CD14-positive monocyte (primary cell): ENCODE results near the gene BCL10. TPM values are rescaled to one million over a fixed set of nuclear protein-coding genes. Genes with fewer than 3 reads are reported as not detected.

ENCODE experiments used
- DNase-seq, 3 donors: peaks; one replicate each; pipeline ENCODE4 v3.0.0-alpha.2; 2011 to 2022
- H2AFZ ChIP-seq: 2 replicates; pipeline ENCODE4 v1.6.0; 2012; ENCODE audit warnings: mild to moderate bottlenecking, low read depth, low read length, inconsistent platforms; ENCODE audit not compliant: insufficient read depth, poor library complexity, severe bottlenecking
- H3K27ac ChIP-seq, 2 donors: 1 replicate in 1 of 2; 2 replicates in 1 of 2; pipeline ENCODE4 v1.5.1; 2012 to 2013; ENCODE audit warnings: low read length in 2 of 2, control low read depth in 1 of 2, inconsistent platforms in 1 of 2, low read depth in 1 of 2, mild to moderate bottlenecking in 1 of 2
- H3K27me3 ChIP-seq, 2 donors: one replicate each; pipeline versions ENCODE4 v1.6.0 to v1.6.1; 2011 to 2013; ENCODE audit warnings: low read length in 2 of 2; ENCODE audit not compliant: control insufficient read depth in 2 of 2, insufficient read depth in 2 of 2
- H3K36me3 ChIP-seq, 2 donors: replicated peaks in 1 of 2; 1 replicate in 1 of 2; 2 replicates in 1 of 2; pipeline versions ENCODE4 v1.5.1 to v1.6.1; 2012 to 2013; ENCODE audit warnings: low read length in 2 of 2, control low read depth in 1 of 2, inconsistent platforms in 1 of 2, mild to moderate bottlenecking in 1 of 2; ENCODE audit not compliant: insufficient read depth in 2 of 2, control insufficient read depth in 1 of 2
- H3K4me1 ChIP-seq, 2 donors: 1 replicate in 1 of 2; 2 replicates in 1 of 2; pipeline versions ENCODE4 v1.5.1 to v1.6.1; 2012 to 2013; ENCODE audit warnings: low read length in 2 of 2, control low read depth in 1 of 2, inconsistent platforms in 1 of 2, mild to moderate bottlenecking in 1 of 2, moderate library complexity in 1 of 2; ENCODE audit not compliant: insufficient read depth in 2 of 2, control insufficient read depth in 1 of 2
- H3K4me2 ChIP-seq: replicated peaks from 2 replicates; pipeline ENCODE3; 2012; ENCODE audit warnings: low read length, moderate library complexity, mild to moderate bottlenecking; ENCODE audit not compliant: poor library complexity, severe bottlenecking; ENCODE audit errors: extremely low read depth
- H3K4me3 ChIP-seq, 3 experiments: fragments of 200-600 bp in 1 of 3; sonication (generic) in 1 of 3; replicated peaks in 1 of 3; 1 replicate in 2 of 3; 2 replicates in 1 of 3; pipeline ENCODE4 v1.5.1; 2011 to 2013; ENCODE audit warnings: low read length in 3 of 3, mild to moderate bottlenecking in 3 of 3, control low read depth in 2 of 3, low read depth in 2 of 3, inconsistent platforms in 1 of 3, moderate library complexity in 1 of 3
- H3K79me2 ChIP-seq: 2 replicates; pipeline ENCODE4 v1.6.0; 2012; ENCODE audit warnings: mild to moderate bottlenecking, control low read depth, inconsistent platforms, low read length, moderate library complexity; ENCODE audit not compliant: insufficient read depth
- H3K9ac ChIP-seq: 2 replicates; pipeline ENCODE4 v1.6.0; 2017; ENCODE audit warnings: low read length, mild to moderate bottlenecking; ENCODE audit not compliant: insufficient read depth, poor library complexity, severe bottlenecking
- H3K9me3 ChIP-seq, 2 donors: replicated peaks in 1 of 2; 1 replicate in 1 of 2; 2 replicates in 1 of 2; pipeline versions ENCODE4 v1.5.1 to v1.6.1; 2012 to 2013; ENCODE audit warnings: low read length in 2 of 2, control low read depth in 1 of 2; ENCODE audit not compliant: control insufficient read depth in 1 of 2, insufficient read depth in 1 of 2
- H4K20me1 ChIP-seq: 2 replicates; pipeline ENCODE4 v1.6.0; 2012; ENCODE audit warnings: mild to moderate bottlenecking, low read length, control low read depth, moderate library complexity; ENCODE audit not compliant: insufficient read depth
- H3K27ac Mint-ChIP-seq, 7 donors: one replicate each; pipeline ENCODE4 v1.8.0; 2020; ENCODE audit warnings: mild to moderate bottlenecking in 7 of 7, mixed read lengths in 7 of 7, moderate library complexity in 6 of 7, inconsistent platforms in 2 of 7
- H3K27me3 Mint-ChIP-seq, 3 donors: one replicate each; pipeline ENCODE4 v1.8.0; 2021 to 2022; ENCODE audit warnings: low read depth in 3 of 3, mild to moderate bottlenecking in 3 of 3, mixed read lengths in 3 of 3, moderate library complexity in 3 of 3, inconsistent platforms in 1 of 3
- H3K36me3 Mint-ChIP-seq, 2 donors: one replicate each; pipeline ENCODE4 v1.8.0; 2020; ENCODE audit warnings: mixed read lengths in 2 of 2, inconsistent platforms in 1 of 2, mild to moderate bottlenecking in 1 of 2
- H3K4me1 Mint-ChIP-seq: one replicate; pipeline ENCODE4 v1.8.0; 2020; ENCODE audit warnings: mild to moderate bottlenecking, mixed read lengths
- H3K4me3 Mint-ChIP-seq, 2 donors: one replicate each; pipeline ENCODE4 v1.8.0; 2020; ENCODE audit warnings: mild to moderate bottlenecking in 2 of 2, mixed read lengths in 2 of 2, moderate library complexity in 1 of 2
- H3K9me3 Mint-ChIP-seq, 7 donors: one replicate each; pipeline ENCODE4 v1.8.0; 2020 to 2022; ENCODE audit warnings: mixed read lengths in 7 of 7, mild to moderate bottlenecking in 6 of 7, moderate library complexity in 6 of 7, inconsistent platforms in 2 of 7
- CTCF ChIP-seq: fragments of 200-600 bp; IDR thresholded peaks from one replicate; pipeline ENCODE4 v1.8.0; 2022; ENCODE audit warnings: antibody characterized with exemption, mild to moderate bottlenecking
- WGBS: methylation state at CpG from one replicate; pipeline ENCODE4 v1.1.5; 2013; ENCODE audit warnings: missing lambda C conversion rate; ENCODE audit not compliant: insufficient coverage; 5-methylcytosine and 5-hydroxymethylcytosine counted together
- intact Hi-C, 2 donors: fragments of 100-400 bp; cut with micrococcal nuclease; formaldehyde crosslinking; loops; one replicate each; pipeline versions ENCODE4 v1.15.0 to v1.15.1; 2023
- polyA plus RNA-seq, 3 donors: library from polyadenylated mRNA; depleted of rRNA in 1 of 3; unstranded in 2 of 3; stranded (reverse) in 1 of 3; fragments of 300-500 nt in 2 of 3; fragments of >200 nt in 1 of 3; fragmentation: Illumina TruSeq in 2 of 3; gene quantifications; 1 replicate in 2 of 3; 2 replicates in 1 of 3; pipeline ENCODE4 v1.2.3, GENCODE V29; 2012 to 2021

Gene BCL10
- polyA plus RNA-seq, 3 donors, result 22.7 to 27.9 (median 26.9) TPM

- Mint-ChIP-seq H3K4me1 (no peaks in the 10 kb centered on the region), H3K27me3 (peaks cover 0 to 5% (median 2%) of the 10 kb centered on the region in 3 donors), H3K27ac (no peak overlapping the region), H3K36me3 (no peaks in the 10 kb centered on the region), H3K9me3 (peaks cover 0 to 2% (median 0%) of the 10 kb centered on the region in 7 donors), H3K4me3 (no peak overlapping the region)
- no peaks in the 10 kb centered on the region for H4K20me1 ChIP-seq
- TF ChIP-seq CTCF, result no peak
- no peaks in the 10 kb centered on the region for H3K9me3 ChIP-seq
- intact Hi-C loops, result no loop called here
- H3K36me3 ChIP-seq, result no peaks in the 10 kb centered on the region
- no peaks in the 10 kb centered on the region for H3K79me2 ChIP-seq
- no peak for DNase-seq
- H2AFZ ChIP-seq, result no peak overlapping the region
- H3K27ac ChIP-seq, result no peak overlapping the region
- H3K9ac ChIP-seq, result no peak overlapping the region
- H3K4me2 ChIP-seq, result no peak overlapping the region
- no peak overlapping the region for H3K4me3 ChIP-seq
- H3K27me3 ChIP-seq, result no peaks in the 10 kb centered on the region
- no peaks in the 10 kb centered on the region for H3K4me1 ChIP-seq
These were observed 52.1 kb downstream of the BCL10 start for GRCh38 chr1:85224295-85224694.

- Histone ChIP-seq H4K20me1 (no peaks in the 10 kb centered on the region), H3K4me1 (no peaks in the 10 kb centered on the region), H2AFZ (no peak overlapping the region), H3K9me3 (no peaks in the 10 kb centered on the region), H3K27ac (no peak overlapping the region), H3K36me3 (no peaks in the 10 kb centered on the region), H3K79me2 (no peaks in the 10 kb centered on the region), H3K9ac (no peak overlapping the region), H3K4me2 (no peak overlapping the region), H3K4me3 (no peak overlapping the region), H3K27me3 (no peaks in the 10 kb centered on the region)
- Mint-ChIP-seq H3K9me3 (peaks cover 0 to 2% (median 0%) of the 10 kb centered on the region in 7 donors), H3K27ac (no peak overlapping the region), H3K4me3 (no peak overlapping the region), H3K36me3 (no peaks in the 10 kb centered on the region), H3K27me3 (peaks cover 2 to 6% (median 3%) of the 10 kb centered on the region in 3 donors), H3K4me1 (no peaks in the 10 kb centered on the region)
- intact Hi-C loops, result no loop called here
- DNase-seq, result no peak
- 39% methylated on average over 3 of the region's 5 CpGs for WGBS
- no peak for TF ChIP-seq CTCF
These were observed 53.1 kb downstream of the BCL10 start for GRCh38 chr1:85223334-85223733.
